ENCODE measurements around the gene DNAJC13.

DNA sequence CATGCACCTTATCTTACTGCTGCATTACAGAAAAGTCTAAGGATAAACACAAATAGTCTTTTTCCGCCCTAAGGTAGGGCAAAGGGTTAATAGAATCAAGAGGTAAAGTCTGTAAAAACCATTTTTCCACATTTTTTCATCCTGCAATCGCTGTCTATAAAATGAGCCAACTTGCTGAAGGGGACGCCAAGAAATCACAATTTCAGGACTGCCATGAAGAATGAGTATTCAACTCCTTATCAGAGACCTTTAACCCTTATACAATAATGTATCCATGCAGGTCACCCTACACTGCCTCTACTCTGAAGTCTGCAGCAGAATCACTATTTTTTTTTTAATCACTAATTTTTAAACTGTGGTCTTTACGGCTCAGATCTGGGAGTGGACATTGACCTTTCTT, 1.1 kb upstream of the DNAJC13 start:
- TF ChIP-seq, protein P1, sequence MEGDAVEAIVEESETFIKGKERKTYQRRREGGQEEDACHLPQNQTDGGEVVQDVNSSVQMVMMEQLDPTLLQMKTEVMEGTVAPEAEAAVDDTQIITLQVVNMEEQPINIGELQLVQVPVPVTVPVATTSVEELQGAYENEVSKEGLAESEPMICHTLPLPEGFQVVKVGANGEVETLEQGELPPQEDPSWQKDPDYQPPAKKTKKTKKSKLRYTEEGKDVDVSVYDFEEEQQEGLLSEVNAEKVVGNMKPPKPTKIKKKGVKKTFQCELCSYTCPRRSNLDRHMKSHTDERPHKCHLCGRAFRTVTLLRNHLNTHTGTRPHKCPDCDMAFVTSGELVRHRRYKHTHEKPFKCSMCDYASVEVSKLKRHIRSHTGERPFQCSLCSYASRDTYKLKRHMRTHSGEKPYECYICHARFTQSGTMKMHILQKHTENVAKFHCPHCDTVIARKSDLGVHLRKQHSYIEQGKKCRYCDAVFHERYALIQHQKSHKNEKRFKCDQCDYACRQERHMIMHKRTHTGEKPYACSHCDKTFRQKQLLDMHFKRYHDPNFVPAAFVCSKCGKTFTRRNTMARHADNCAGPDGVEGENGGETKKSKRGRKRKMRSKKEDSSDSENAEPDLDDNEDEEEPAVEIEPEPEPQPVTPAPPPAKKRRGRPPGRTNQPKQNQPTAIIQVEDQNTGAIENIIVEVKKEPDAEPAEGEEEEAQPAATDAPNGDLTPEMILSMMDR (IDR thresholded peaks at IDR 0.05 in 2 of 3, conservative IDR thresholded peaks at IDR 0.05 in 1 of 3; ENCODE audit: borderline replicate concordance in 1 of 3, insufficient read depth in 1 of 3, low read depth in 2 of 3, low read length in 2 of 3): no peak
- no peak for TF ChIP-seq FOSL1 (IDR thresholded peaks at IDR 0.05; ENCODE audit: low read depth)
